ENCODE measurements around the gene FTCD.
"Not testable (repeated sequence)": the region's sequence is repeated elsewhere in the genome, so short reads cannot be mapped to it uniquely, and the experiment has no call there.

The FTCD gene, protein sequence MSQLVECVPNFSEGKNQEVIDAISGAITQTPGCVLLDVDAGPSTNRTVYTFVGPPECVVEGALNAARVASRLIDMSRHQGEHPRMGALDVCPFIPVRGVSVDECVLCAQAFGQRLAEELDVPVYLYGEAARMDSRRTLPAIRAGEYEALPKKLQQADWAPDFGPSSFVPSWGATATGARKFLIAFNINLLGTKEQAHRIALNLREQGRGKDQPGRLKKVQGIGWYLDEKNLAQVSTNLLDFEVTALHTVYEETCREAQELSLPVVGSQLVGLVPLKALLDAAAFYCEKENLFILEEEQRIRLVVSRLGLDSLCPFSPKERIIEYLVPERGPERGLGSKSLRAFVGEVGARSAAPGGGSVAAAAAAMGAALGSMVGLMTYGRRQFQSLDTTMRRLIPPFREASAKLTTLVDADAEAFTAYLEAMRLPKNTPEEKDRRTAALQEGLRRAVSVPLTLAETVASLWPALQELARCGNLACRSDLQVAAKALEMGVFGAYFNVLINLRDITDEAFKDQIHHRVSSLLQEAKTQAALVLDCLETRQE

DNA sequence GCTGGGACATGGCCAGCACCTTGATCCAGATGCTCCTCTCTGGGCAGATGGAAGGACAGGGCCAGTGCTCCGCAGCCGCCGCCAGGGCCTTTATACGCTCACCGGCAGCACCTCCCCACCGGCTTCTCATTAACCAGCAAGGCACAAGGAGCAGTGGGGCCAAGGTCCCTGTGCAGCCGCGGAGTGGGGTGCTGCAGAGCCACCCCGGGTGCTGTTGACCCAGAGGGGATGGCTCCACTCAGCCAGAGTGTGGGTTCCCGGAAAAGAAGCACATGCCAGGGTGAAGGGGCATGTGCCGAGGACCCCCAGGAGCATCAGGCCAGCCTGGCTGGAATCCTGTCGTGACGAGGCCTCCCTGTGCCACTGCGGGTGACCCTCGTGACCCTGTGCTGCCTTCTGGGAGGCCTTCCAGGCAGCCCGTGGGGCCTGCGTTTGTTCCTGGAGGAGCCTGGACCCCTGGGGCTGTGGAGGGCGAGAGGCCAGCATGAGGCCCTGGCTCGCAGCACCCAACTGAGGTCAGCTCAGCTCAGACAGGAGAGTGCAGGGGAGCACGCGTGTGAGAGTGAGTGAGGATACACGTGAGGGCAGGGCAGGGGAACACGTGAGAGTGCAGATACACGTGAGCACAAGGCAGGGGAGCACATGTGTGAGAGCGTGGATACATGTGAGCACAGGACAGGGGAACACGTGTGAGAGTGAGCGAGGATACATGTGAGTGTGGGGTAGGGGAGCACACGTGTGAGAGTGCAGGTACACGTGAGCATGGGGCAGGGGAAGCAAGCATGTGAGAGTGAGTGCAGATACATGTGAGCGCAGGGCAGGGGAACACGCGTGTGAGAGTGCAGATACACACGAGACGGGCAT, at the start of gene FTCD:
Gene FTCD, minus strand, starts transcription at position 66 of the 864 bp plus-strand sequence. Its CDS starts 56 bp downstream, at position 10.
- DNase-seq (ENCODE audit: low spot score): no peak

DNA sequence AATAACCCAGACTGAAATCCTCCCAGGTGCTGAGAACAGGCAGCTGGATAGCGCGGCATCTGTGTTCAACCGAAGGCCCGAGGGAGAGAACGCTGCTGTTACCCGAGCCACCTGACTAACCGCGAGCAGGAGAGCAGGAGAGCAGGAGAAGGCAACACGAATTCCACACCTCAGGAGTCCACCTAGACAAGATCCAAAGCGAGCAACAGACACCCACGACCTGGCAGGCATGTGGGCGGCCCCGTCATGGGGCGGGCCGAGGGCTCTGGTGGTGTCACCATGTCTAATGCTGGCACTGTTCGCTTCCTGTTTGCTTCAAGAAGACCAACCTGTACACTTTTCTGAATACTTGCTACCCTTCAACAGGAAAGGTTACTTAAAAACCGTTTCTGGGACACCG, 49.8 kb upstream of the FTCD start:
- no peak for DNase-seq (ENCODE audit: low spot score)

DNA sequence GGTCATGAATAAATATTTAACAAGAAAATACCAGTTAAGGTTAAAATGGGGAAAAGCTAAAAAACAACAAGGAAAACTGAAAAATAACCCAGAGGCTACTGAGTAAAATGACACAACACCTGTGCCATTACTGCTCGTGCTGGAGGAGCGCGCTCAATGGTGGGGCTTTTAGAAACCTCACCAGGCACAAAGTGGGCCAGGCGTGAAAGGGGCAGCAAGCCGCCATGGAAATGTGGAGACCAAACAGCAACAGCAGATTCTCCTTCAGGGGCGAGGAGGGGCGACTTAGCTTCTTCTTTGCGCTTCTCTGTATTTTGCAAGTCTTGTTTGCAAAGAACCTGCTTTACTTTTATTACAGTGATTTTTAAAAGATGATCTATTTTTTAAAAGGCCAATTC, 47.8 kb upstream of the FTCD start:
- no peak for DNase-seq (ENCODE audit: low spot score)

DNA sequence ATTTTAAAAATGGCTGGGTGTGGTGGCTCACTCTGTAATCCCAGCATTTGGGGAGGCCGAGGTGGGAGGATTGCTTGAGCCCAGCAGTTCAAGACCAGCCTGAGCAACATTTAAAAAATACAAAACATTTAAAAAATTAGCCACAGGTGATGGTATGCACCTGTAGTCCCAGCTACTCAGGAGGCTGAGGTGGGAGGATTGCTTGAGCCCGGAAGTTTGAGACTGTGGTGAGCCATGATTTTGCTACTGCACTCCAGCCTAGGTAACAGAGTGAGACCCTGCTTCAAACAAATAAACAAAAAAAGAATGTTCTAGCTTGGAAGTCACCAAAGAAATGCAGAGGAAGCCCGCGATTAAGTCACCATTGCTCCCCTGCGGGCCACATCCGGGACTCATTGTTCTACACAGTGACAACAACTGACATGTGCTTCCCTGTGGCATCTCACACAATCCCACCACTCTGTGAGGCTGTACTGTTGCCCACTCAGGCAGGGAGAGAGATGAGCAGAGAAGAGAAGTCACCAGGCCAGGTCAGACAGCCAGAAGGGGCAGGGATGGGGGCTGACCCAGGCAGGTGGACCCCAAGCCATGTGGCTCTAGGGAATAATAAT, 47.3 kb upstream of the FTCD start:
- DNase-seq (ENCODE audit: low spot score): no peak

DNA sequence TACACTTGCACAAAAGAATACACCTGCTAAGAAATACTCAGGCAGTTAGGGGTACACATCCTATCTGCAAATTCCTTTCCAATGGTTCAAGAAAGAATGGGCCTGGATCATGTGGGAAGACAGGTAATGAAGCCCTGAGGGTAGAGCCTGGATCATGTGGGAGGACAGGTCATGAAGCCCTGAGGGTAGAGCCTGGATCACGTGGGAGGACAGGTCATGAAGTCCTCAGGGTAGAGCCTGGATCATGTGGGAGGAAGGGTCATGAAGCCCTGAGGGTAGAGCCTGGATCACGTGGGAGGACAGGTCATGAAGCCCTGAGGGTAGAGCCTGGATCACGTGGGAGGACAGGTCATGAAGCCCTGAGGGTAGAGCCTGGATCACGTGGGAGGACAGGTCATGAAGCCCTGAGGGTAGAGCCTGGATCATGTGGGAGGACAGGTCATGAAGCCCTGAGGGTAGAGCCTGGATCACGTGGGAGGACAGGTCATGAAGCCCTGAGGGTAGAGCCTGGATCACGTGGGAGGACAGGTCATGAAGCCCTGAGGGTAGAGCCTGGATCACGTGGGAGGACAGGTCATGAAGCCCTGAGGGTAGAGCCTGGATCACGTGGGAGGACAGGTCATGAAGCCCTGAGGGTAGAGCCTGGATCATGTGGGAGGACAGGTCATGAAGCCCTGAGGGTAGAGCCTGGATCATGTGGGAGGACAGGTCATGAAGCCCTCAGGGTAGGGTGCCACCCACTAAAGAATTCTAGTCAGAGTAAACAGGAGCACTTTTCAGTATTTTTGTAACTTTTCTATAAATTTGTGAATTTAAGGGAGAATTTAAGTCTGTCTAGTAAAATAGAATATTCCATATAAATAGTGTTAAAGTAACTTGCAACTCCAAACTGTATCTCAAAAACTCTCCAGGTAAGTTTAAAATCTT, 45.8 kb upstream of the FTCD start:
- not testable (repeated sequence) for DNase-seq (ENCODE audit: low spot score)

DNA sequence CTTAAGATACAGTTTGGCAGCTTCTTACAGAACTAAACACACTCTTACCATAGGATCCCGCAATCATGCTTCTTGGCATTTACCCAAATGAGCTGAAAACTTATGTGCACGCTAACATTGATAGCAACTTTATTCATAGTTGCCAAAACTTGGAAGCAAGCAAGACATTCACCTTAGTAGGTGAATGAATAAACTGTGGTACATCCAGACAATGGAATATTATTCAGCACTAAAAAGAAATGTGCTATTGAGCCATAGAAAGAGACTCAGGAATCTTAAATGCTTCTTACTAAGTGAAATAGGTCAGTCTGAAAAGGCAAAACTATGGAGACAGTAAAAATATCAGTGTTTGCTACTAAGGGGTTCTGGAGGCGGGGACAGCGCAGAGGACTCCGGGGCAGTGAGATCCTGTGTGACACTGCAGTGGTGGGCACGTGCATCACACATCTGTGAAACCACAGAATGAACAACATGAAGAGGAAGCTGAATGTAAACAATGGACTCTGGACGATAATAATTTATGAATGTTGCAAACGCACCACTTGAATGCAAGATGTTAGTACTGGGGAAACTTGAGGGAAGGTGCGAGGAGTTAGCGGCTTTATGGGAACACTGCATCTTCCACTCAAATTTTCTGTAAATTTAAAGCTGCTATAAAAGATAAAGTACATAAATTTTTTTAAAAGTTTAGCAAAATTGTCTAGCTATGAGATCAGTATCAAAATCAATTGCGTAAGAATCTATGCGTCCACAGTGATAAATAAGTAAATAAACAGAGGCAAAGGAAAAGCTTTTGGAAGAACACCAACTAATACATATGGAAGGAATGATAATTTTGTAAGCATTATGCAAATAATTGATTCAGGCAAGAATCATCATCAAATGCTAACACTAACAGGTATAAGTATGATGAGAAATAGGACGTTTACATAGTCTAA, 44.3 kb upstream of the FTCD start:
- DNase-seq (ENCODE audit: low spot score): no peak

DNA sequence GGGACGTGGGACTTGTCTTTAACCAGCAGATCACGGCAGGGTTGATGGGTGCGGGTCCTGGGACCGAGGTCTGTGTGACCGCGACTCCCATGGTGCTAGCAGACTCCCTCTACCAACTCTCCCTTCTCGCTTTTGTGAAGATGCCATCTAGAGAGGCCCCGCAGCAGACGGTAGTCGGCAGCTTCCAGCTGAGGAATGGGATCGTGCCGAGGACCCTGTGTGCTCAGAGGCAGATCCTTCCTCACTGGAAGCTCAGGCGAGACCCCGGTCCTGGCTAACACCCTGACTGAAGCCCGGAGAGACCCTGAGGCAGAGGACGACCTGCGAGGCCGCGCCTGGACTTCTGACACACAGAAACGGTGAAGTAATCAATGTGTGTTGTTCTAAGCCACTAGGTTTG, 41.4 kb upstream of the FTCD start:
- DNase-seq (ENCODE audit: low spot score): no peak

DNA sequence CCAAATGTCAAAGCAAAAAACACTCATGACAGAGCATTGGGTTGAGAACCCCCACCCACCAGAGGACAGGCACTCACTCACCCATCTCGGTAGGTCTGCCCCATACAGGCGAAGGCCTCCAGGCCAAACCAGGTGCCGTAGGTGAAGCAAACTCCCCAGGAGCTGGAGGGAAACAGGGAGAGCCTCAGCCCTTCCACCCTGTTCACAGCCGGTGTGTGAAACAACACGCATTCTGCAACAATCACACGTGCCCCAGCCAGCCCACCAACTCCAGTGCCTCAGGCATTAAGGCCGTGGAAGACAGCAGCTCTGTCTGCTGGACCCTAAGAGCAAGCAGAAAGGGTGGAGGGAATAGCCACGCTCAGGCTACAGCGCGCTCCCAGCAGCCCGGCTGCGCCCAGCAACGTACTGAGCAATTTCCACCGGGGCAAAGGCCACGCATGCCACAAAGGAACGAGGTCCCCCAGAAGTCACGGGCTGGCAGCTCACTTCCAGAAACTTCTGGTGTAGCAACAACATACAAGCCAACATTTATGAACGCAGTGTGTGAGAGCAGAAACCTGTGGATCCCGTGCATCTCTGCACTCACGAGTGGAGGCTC, 40.3 kb upstream of the FTCD start:
- no peak for DNase-seq (ENCODE audit: low spot score)

DNA sequence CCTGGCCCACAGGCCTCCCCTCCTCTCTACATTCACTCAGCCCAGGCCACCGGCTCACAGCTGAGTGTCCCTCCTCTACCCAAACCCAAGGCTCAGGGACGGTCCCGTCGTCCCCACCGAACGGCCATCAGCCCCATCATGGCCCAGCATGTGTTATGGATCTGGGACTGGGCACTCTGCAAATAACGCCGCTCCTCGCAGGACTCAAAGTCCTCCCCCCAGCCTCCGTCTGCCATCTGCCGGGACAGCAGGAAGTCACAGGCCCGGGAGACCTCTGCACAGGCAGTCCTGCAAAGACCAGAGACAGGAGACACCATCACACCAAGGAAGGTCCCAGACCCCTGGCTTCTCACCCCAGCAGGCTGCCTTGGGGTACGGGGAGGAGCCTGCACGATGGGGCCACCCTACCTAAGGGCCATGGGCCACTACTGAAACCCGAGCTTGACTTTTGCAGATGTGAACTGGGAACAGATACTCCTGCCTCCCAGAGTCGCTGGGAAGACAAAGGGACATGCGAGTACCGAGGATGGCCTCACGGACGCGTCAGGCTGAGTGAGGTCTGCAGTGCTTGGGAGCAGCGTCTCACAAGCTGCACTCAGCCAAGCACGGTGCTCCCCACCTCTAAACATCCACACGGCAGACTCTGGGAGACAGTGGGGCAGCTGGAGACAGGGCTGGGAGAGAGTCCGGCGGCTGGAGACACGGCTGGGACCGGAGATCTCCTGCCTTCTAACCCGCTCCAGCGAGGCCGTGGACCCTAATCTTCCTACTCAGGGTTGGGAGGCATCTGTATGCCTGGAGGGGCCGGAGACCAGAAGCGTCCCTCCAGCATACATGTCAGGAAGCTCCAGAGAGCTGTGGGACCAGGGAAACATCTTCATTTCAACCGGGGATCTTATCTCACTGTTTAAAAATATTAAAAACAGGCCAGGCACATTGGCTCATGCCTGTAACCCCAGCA, 39.3 kb upstream of the FTCD start:
- peak; percentile 20 for DNase-seq (ENCODE audit: low spot score)

DNA sequence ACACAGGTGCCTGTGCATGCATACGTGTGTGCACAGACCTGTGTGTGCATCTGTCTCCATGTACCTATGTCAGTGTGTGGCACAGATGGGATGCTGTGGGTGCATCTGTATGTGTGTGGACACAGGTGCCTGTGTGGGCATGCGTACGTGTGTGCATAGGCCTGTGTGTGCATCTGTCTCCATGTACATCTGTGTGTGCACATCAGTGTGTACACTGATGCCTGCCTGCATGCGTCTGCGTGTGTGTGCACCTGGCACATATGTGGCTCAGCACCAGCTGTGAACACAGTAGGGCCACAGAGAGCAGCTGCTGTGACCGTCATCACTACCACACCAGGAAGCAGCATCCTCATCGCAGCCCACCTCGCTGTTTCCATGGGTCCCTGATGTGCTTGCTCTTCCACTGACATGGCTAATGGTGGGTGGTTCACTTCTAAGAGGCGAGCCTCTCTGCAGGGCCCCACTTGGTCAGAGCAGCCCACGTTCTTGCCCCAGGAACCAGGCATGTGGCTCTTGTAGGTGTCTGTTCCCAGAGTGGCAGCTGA, 38.5 kb upstream of the FTCD start:
- peak; percentile 6 for DNase-seq (ENCODE audit: low spot score)

DNA sequence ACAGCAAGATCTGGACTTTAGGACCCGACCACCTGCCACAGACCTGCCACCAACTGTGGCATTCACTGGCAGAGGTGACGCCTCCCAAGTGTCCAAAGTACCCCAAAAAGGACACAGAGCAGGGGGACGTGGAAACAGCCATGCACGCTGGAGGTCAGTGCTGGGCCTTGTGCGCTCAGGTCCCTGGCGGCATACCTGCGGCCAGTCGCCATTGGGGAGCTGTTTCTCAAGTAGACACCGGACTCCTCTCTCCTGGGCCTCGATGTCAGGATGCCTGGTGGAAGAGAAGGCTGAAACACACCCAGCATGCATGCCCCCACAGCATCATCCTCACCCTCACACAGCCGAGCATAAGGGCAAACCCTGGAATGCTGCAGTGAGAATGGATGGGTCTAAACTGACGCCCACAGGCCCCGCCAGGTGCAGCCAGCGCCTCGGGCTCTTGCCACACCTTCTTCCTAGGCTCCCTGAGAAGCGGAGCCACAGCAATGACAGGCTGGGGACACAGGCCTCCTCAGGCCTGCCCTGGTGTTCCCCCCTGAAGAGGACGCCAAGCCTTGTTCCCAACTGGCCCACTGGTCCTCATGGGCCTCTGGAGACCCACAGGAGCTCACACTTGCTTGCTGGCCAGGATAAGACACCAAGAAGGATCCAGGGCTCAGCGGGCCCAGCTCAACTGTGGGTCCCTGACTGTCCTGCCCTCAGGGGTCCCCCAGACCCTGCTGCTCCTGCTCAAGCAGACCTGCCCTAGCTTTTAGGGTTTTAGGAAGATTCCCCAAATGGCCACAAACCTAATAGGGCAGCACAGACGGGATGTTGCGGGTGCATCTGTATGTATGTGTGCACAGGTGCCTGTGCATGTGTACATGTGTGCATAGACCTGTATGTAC, 36.6 kb upstream of the FTCD start:
- DNase-seq (ENCODE audit: low spot score): peak; percentile 14

DNA sequence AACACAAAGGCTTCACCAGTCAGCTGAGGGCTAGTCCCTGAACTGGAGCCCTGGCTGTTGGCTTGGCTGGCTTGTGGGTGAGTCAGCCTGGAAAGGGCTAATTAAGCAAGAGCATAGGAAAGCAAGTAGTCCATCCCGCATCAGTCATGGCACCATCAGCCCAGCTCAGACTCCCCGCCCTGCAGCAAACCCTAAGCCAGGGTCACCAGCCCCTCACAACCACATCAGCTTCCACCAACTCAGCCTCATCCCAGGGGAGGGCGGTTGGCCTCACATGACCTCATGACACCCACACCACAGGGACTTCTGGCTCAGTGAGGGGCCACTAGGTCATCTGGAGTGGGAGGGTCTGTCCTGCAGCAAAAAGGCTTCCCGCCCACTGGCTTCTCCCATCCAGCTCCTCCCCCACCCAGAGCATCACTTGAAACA, 35.9 kb upstream of the FTCD start:
- DNase-seq (ENCODE audit: low spot score): peak; percentile 12

DNA sequence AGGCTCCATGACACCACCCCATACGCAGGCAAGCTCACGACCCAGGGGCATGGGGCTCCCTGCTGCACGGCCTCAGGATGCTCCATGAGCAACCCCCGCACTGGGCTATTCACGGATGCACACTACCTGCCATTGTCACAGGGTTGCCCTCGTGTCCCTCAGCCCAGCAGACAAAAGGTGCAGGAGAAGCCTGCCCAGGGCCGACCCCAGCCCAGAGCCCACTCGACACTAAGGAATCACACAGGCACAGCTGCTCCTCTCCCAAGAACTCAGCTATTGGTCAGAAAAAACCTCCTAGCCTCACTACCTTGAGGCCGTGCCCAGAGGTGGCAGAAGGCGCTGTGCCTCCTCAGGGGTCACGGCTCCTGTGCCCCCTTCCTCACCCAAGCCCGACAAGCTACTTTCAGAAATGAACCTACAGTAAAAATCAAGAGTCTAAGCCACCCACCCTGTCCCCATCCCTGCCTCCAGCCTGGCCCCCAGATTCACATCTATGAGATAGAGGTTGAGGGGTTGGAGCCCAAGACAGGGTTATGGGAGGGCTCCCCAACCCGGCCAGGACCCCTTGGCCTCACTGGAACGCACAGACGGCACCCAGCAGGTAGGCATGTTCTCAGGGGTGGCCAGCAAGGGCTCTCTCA, 35.2 kb upstream of the FTCD start:
- peak; percentile 11 for DNase-seq (ENCODE audit: low spot score)

DNA sequence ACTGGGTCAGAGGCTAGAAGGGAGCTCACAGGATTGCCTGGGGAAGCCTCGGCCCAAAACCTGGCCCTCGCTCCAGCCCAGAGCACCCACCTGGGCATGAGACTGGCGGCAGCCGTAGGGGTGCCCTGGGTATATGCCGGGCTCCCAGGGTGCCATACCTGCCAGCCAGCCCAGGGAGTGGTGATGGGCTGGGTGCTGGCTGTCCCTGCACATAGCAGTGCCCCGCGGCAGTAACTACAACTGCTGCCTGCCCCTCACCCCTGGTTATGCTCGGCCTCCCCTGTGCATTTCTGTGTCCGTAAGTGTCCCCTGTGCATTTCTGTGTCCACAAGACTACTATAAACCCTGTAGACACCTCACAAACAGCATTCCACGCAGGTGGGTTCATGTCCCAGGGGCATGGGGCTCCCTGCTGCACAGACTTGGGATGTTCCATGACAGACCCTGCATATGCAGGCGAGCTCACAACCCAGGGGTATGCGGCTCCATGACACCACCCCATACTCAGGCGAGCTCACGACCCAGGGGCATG, 34.6 kb upstream of the FTCD start:
- DNase-seq (ENCODE audit: low spot score): peak; percentile 10

DNA sequence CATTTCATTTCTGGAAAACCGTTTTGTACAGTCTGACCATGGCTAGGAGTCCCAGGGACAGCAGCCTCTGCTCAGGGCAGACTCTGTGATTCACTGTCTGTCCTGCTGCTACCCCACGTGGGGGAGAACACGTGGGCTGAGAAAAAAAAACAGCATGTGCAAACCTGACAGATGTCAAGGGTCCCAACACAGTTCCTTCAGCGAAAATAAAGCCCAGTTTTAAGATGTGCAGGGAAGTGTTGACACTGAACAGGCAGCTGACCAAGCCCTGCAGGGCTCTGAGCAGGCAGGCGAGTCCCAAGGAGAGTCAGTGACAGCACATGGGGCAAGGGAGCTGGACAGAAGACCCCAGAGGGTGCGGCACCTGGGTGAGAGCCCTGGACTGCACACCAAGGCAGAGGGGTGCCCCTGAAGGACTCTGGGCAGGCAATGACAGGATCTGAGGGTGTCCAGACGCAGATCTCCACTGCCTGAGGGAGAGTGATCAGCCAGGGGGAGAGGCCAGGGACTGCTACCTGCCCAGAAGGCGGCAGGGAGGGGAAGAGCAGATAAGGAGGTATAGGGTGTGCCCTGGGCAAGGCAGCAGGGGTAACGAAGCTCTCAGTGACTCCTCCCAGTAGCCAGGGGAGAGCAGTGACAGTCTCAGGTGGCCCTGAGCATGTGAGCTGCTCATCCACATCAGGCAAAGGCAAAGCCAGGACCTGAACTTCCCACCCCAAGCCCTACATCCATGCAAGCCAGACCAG, 34.0 kb upstream of the FTCD start:
- DNase-seq (ENCODE audit: low spot score): peak; percentile 12

Data from D341Med (cell line).